A549 treated with Mapracorat at 1 μM for 4 hours (cell line): Measurements from ENCODE around the gene MPZL1. TPM values are rescaled to one million over a fixed set of nuclear protein-coding genes. Genes with fewer than 3 reads are reported as not detected.

Experiments used
- total RNA-seq: library from RNA; stranded (reverse); fragments of 200-300 nt; extraction: Qiagen RNA extraction; gene quantifications from 5 replicates; pipeline ENCODE4 v1.2.3, GENCODE V29; 2022

The MPZL1 gene
- total RNA-seq: 94.6 to 126 TPM (median 118 TPM) in 5 replicates

DNA sequence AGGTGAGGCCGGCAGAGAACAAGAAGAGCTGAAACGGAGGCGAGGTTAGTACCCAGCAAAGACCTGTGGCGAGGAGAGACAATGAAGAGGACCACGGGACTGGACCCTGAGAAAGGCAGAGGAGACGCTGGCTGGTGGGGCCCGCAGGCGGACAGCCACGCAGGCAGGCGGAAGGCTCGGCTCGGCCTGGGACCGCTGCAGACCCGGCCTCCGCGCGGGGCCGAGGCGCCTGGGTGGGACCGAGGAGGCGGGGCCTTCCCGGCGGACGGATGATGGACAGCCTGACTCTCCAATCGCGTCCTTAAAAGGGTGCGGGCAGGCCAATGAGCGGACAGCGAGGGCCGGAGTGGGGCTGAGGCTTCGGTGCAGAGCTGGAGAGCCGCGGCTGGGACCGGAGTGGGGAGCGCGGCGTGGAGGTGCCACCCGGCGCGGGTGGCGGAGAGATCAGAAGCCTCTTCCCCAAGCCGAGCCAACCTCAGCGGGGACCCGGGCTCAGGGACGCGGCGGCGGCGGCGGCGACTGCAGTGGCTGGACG is at the start of gene MPZL1:
Gene MPZL1, plus strand, starts transcription at position 366 of the 535 bp plus-strand sequence. CDS start 170 bp downstream, outside the sequence.

Other genes with a start within 250 kb of the MPZL1 start
- 0.30 to 0.93 TPM (median 0.45 TPM) in 5 replicates for gene CD247, start 203.5 kb upstream of the MPZL1 start, total RNA-seq
- gene CREG1, start 168.2 kb upstream of the MPZL1 start, total RNA-seq: 70.7 to 97.2 TPM (median 87.7 TPM) in 5 replicates
- gene RCSD1, start 91.8 kb upstream of the MPZL1 start, total RNA-seq: 0.05 to 0.09 TPM (median 0.07 TPM) in 3 of 5 replicates, not detected in the others
- 0.04 to 0.21 TPM (median 0.04 TPM) in 3 of 5 replicates, not detected in the others for gene ADCY10, start 192.2 kb downstream of the MPZL1 start, total RNA-seq
- gene DCAF6, start 214.7 kb downstream of the MPZL1 start, total RNA-seq: 23.6 to 30.2 TPM (median 24.7 TPM) in 5 replicates
- 52.4 to 82.2 TPM (median 74.5 TPM) in 5 replicates for gene MPC2, start 215.1 kb downstream of the MPZL1 start, total RNA-seq